HEK293T (cell line): Measurements from ENCODE around the gene PHIP.

Source experiments
- ARNT ChIP-seq: fragments of 450-650 bp; IDR thresholded peaks from 2 replicates; pipeline ENCODE4 v1.6.1; 2017; ENCODE audit warnings: mild to moderate bottlenecking
- BHLHE40 ChIP-seq: fragments of 450-650 bp; IDR thresholded peaks from 2 replicates; pipeline ENCODE4 v1.6.1; 2016; ENCODE audit warnings: mild to moderate bottlenecking, moderate library complexity, borderline replicate concordance
- CTBP1 ChIP-seq: fragments of 450-650 bp; IDR thresholded peaks from 2 replicates; pipeline ENCODE4 v1.6.1; 2016; ENCODE audit warnings: borderline replicate concordance
- FOXA1 ChIP-seq: fragments of 450-650 bp; IDR thresholded peaks from 2 replicates; pipeline ENCODE4 v1.6.1; 2016; ENCODE audit warnings: mild to moderate bottlenecking
- FOXK2 ChIP-seq: fragments of 450-650 bp; IDR thresholded peaks from 2 replicates; pipeline ENCODE4 v1.6.1; 2016; ENCODE audit warnings: mild to moderate bottlenecking
- FOXM1 ChIP-seq: fragments of 450-650 bp; IDR thresholded peaks from 2 replicates; pipeline ENCODE4 v1.6.1; 2017; ENCODE audit warnings: mild to moderate bottlenecking, borderline replicate concordance
- SP1 ChIP-seq: fragments of 450-650 bp; IDR thresholded peaks from 2 replicates; pipeline ENCODE4 v1.6.1; 2017
- SUZ12 ChIP-seq: fragments of 450-650 bp; IDR thresholded peaks from 2 replicates; pipeline ENCODE4 v1.6.1; 2016; ENCODE audit warnings: mild to moderate bottlenecking
- ZNF384 ChIP-seq: fragments of 450-650 bp; IDR thresholded peaks from 2 replicates; pipeline ENCODE4 v1.6.1; 2016

DNA sequence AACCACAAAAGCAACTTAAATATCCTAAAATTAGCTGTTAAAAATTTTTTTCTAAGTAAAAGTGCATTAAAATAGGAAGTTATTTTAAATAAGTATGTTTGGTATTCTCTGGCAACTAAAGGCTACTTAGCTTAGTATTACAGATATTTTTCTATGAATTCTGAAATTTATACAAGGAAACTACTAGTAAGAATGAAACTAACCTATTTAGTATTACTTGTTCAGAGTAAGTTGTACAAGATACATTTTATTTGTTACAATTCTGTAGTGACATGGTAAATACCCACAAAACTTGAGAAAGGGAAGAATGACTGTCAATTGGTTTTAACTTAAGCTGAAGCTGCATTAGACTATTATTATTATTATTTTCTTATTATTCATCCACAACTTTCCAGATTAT is 6.5 kb downstream of the PHIP start:
- no peak for TF ChIP-seq SP1
- TF ChIP-seq BHLHE40 = no peak
- no peak for TF ChIP-seq ZNF384
- TF ChIP-seq FOXK2 = no peak
- TF ChIP-seq ARNT = no peak
- TF ChIP-seq SUZ12 = no peak
- TF ChIP-seq FOXA1 = no peak
- TF ChIP-seq FOXM1 = no peak
- TF ChIP-seq CTBP1 = no peak
